MM.1S (cell line): ENCODE measurements around the gene FOXF2.

Experiments used
- DNase-seq: peaks from one replicate; pipeline ENCODE4 v3.0.0-alpha.2; 2015
- H2AFZ ChIP-seq: fragments of 300-600 bp; sonication (generic); 2 replicates; pipeline ENCODE4 v1.6.0; 2016; ENCODE audit warnings: antibody characterized with exemption, low read length
- H3F3A ChIP-seq: fragments of 300-600 bp; sonication (generic); 2 replicates; pipeline ENCODE4 v1.6.1; 2016; ENCODE audit warnings: mild to moderate bottlenecking, antibody characterized with exemption, low read length, moderate library complexity, mixed read lengths; ENCODE audit not compliant: insufficient read depth
- H3K27ac ChIP-seq: fragments of 300-600 bp; sonication (generic); 2 replicates; pipeline ENCODE4 v1.5.1; 2016; ENCODE audit warnings: mild to moderate bottlenecking, low read length
- H3K27me3 ChIP-seq: fragments of 300-600 bp; sonication (generic); replicated peaks from 2 replicates; pipeline ENCODE4 v1.6.0; 2016; ENCODE audit warnings: low read length; ENCODE audit not compliant: insufficient read depth
- H3K36me3 ChIP-seq: fragments of 300-600 bp; sonication (generic); replicated peaks from 2 replicates; pipeline ENCODE4 v1.6.1; 2016; ENCODE audit warnings: mild to moderate bottlenecking, low read length, mixed read lengths; ENCODE audit not compliant: insufficient read depth
- H3K4me1 ChIP-seq: fragments of 300-600 bp; sonication (generic); 2 replicates; pipeline ENCODE4 v1.6.1; 2016; ENCODE audit warnings: low read length, mixed read lengths
- H3K4me2 ChIP-seq: fragments of 300-600 bp; sonication (generic); 2 replicates; pipeline ENCODE4 v1.6.0; 2016; ENCODE audit warnings: low read depth, low read length
- H3K4me3 ChIP-seq: fragments of 300-600 bp; sonication (generic); 2 replicates; pipeline ENCODE4 v1.5.1; 2016; ENCODE audit warnings: low read length, mixed read lengths
- H3K79me2 ChIP-seq: fragments of 300-600 bp; sonication (generic); 2 replicates; pipeline ENCODE4 v1.6.1; 2016; ENCODE audit warnings: mixed run types, low read length, mixed read lengths
- H3K9ac ChIP-seq: fragments of 300-600 bp; sonication (generic); 2 replicates; pipeline ENCODE4 v1.6.1; 2016; ENCODE audit warnings: low read length, mixed read lengths
- H3K9me2 ChIP-seq: fragments of 300-600 bp; sonication (generic); replicated peaks from 2 replicates; pipeline ENCODE4 v1.6.1; 2016; ENCODE audit warnings: mild to moderate bottlenecking, low read length, mixed read lengths; ENCODE audit not compliant: insufficient read depth
- H3K9me3 ChIP-seq: fragments of 300-600 bp; sonication (generic); replicated peaks from 2 replicates; pipeline ENCODE4 v1.6.1; 2016; ENCODE audit warnings: mild to moderate bottlenecking, low read length, mixed read lengths; ENCODE audit not compliant: insufficient read depth
- H4K20me1 ChIP-seq: fragments of 300-600 bp; sonication (generic); 2 replicates; pipeline ENCODE4 v1.6.1; 2016; ENCODE audit warnings: mild to moderate bottlenecking, low read length, moderate library complexity, mixed read lengths; ENCODE audit not compliant: insufficient read depth
- CTCF ChIP-seq: fragments of 300-600 bp; sonication (generic); IDR thresholded peaks from 2 replicates; pipeline ENCODE4 v1.5.1; 2016; ENCODE audit warnings: antibody characterized with exemption, low read length, mixed read lengths
- EZH2 ChIP-seq: fragments of 300-600 bp; sonication (generic); optimal IDR thresholded peaks from 2 replicates; pipeline ENCODE3; 2017; ENCODE audit warnings: low read depth, mild to moderate bottlenecking, antibody characterized with exemption, low read length, mixed read lengths
- EZH2phosphoT487 ChIP-seq: fragments of 300-600 bp; sonication (generic); IDR thresholded peaks from 2 replicates; pipeline ENCODE4 v1.6.1; 2018; ENCODE audit warnings: antibody characterized with exemption, low read length

The FOXF2 gene

DNA sequence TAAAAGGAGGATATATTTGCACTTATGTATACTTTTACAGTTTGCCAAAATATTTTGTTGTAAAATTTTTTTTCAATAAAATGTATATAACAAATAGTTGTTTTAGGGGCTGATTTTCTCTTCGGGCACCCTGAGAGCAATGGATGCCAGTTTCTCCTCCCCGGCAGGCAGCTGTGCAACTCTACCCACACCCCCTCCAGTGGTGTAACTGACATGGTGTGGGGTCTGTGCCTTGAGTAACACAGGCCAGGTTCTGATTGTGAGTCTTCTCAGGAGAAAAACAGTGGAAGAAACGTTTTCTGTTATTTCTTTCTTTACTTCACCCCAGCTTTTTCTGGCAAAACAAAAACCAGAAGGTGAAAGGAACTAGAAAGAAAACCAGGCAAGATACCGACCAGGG, 6.1 kb downstream of the FOXF2 start:
- no peaks in the 10 kb centered on the region for H3K79me2 ChIP-seq
- H3K4me3 ChIP-seq: no peak overlapping the region
- no peak for TF ChIP-seq CTCF
- no peak for TF ChIP-seq EZH2
- TF ChIP-seq EZH2phosphoT487: no peak
- no peak overlapping the region for H2AFZ ChIP-seq
- no peak overlapping the region for H3K4me2 ChIP-seq
- peaks cover 60% of the 10 kb centered on the region for H3K27me3 ChIP-seq
- no peaks in the 10 kb centered on the region for H3F3A ChIP-seq
- no peaks in the 10 kb centered on the region for H3K9me3 ChIP-seq
- H3K9me2 ChIP-seq: no peaks in the 10 kb centered on the region
- H3K27ac ChIP-seq: no peak overlapping the region
- H4K20me1 ChIP-seq: no peaks in the 10 kb centered on the region
- no peaks in the 10 kb centered on the region for H3K36me3 ChIP-seq
- H3K4me1 ChIP-seq: no peaks in the 10 kb centered on the region
- H3K9ac ChIP-seq: no peak overlapping the region
- no peak for DNase-seq

- Histone ChIP-seq H3K27ac (no peak overlapping the region), H3K4me3 (0 out of 2 replicates have a peak overlapping the region, but pooled peaks have one; percentile 27), H3K4me1 (no peaks in the 10 kb centered on the region), H3K36me3 (no peaks in the 10 kb centered on the region), H3F3A (no peaks in the 10 kb centered on the region), H3K9me2 (no peaks in the 10 kb centered on the region), H3K79me2 (no peaks in the 10 kb centered on the region), H3K4me2 (peak overlapping the region; percentile 60), H3K9ac (no peak overlapping the region), H3K27me3 (peaks cover 56% of the 10 kb centered on the region), H2AFZ (0 out of 2 replicates have a peak overlapping the region, but pooled peaks have one; percentile 39), H4K20me1 (no peaks in the 10 kb centered on the region), H3K9me3 (no peaks in the 10 kb centered on the region)
- no peak for DNase-seq
- TF ChIP-seq EZH2phosphoT487 (no peak), CTCF (no peak), EZH2 (no peak)
These were observed 6.8 kb downstream of the FOXF2 start for GRCh38 chr6:1395941-1396908.

DNA sequence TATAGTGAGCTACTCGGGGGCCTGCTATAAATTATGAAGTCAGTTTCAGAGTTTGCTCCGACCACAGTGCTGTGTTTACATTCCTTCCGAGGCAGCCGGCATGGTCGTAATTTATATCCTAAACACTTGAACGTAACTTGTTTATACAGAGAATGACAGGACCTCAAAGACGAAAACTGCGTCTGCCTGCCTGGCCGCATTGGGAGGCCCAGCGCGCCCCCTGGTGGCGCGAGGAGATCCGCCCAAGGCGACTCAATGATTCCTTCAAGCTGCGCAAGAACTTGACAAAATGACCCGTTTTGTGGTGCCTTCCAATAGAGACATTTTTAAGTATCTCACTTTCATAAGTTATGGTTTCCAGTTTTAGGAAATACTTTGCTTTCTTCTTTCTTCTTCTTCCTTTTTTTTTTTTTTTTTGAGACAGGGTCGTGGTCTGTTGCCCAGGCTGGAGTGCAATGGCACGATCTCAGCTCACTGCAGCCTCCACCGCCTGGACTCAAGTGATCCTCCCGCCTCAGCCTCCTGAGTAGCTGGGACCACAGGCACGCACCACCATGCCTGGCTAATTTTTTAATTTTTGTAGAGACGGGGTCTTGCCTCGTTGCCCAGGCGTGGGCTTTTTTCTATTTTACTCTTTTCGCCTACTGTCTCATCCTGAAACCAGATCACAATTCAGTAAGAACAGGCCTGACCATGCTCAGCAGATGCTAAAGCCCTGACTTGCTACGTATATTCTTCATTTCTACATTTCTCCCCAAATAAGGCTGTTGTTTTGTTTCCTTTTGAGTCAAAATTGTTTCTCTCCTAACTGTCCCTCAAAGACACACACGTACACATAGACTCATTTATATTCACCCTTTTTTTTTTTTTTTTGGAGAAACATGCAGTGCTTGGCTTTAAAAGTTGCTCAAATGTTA, 7.8 kb downstream of the FOXF2 start:
- Histone ChIP-seq H4K20me1 (no peaks in the 10 kb centered on the region), H3K9ac (no peak overlapping the region), H3F3A (no peaks in the 10 kb centered on the region), H3K9me3 (no peaks in the 10 kb centered on the region), H3K79me2 (no peaks in the 10 kb centered on the region), H3K4me3 (0 out of 2 replicates have a peak overlapping the region, but pooled peaks have one; percentile 27), H3K4me2 (peak overlapping the region; percentile 60), H3K36me3 (no peaks in the 10 kb centered on the region), H3K4me1 (no peaks in the 10 kb centered on the region), H3K27ac (no peak overlapping the region), H3K27me3 (peaks cover 46% of the 10 kb centered on the region), H2AFZ (0 out of 2 replicates have a peak overlapping the region, but pooled peaks have one; percentile 39), H3K9me2 (no peaks in the 10 kb centered on the region)
- DNase-seq: peak; percentile 78
- TF ChIP-seq EZH2phosphoT487 (no peak), EZH2 (no peak), CTCF (peak; percentile 95)
